ENCODE data around the gene GRAMD2A.

Gene GRAMD2A

DNA sequence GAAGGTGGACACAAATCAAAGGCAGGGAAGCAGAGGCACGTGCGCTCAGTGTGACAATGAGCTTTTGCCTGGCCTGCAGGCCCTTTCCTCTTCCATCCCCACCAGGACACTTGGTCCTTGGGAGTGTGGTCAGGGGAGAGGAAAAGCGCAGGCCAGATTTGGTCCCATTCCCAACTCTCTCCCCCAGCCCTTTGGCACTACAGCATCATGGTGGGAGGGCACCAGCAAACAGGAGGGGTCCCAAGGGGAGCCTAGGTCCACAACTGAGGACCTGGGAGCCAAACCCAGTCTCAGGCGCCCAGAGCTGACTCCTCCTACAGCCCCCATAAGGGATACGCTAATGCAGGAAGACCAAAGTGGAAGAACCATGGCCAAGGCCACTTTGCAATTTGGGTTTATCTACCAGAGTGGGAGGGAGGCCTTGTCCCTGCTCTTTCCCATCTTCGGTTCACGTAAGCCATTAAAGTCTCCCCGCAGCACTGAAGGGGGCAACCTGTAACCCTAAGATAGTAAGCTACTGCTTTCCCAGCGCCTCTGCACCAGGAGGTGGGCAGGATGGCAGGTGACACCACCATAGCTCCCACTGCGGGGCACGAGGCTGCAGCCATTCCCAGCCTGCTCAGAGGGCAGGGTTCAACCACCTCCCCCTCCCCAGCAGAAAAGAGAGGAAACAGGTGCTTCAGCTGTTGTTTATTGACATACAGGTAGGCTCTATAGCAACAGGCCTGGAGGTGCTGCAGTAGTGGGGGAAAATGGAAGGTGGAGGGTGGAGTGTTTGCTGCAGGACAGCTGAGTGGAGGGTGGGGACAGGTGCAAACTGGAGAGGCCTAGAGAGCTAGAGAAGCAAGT is 993 bp upstream of the GRAMD2A start:
- TF ChIP-seq, protein P1, sequence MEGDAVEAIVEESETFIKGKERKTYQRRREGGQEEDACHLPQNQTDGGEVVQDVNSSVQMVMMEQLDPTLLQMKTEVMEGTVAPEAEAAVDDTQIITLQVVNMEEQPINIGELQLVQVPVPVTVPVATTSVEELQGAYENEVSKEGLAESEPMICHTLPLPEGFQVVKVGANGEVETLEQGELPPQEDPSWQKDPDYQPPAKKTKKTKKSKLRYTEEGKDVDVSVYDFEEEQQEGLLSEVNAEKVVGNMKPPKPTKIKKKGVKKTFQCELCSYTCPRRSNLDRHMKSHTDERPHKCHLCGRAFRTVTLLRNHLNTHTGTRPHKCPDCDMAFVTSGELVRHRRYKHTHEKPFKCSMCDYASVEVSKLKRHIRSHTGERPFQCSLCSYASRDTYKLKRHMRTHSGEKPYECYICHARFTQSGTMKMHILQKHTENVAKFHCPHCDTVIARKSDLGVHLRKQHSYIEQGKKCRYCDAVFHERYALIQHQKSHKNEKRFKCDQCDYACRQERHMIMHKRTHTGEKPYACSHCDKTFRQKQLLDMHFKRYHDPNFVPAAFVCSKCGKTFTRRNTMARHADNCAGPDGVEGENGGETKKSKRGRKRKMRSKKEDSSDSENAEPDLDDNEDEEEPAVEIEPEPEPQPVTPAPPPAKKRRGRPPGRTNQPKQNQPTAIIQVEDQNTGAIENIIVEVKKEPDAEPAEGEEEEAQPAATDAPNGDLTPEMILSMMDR (IDR thresholded peaks at IDR 0.05; ENCODE audit: low read depth, low read length), result no peak
- H3K4me3 ChIP-seq (replicated peaks in 1 of 2; ENCODE audit: low read depth in 2 of 2, low read length in 2 of 2), result no peak overlapping the region
- no peak for DNase-seq (ENCODE audit: low read depth in 2 of 2)

DNA sequence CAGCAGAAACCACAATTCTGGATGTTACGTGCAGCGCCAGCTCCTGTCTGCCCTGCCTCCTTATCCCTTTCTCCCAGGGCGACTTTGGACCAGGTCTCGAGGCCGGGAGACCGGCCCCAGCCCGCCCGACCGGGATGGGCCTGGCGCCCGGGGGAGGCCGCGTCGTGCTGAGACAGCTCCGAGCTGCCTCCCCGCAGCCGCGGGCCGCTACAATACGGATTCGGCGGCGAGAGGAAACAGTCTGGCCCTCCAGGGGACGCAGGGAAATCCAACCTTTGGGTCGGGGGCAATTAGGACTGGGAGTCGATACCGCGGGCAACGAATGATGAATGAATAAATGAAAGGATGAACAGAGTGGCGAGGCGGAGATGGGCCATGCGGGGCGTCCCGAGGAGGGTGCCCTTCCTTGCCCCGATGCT is 537 bp downstream of the GRAMD2A start:
- TF ChIP-seq, protein P1 (IDR thresholded peaks at IDR 0.05; ENCODE audit: low read depth, low read length), result no peak
- peak in 1 of 2 donors; percentile 13 for DNase-seq (ENCODE audit: low read depth in 2 of 2)
- H3K4me3 ChIP-seq (replicated peaks in 1 of 2; ENCODE audit: low read depth in 2 of 2, low read length in 2 of 2), result peak overlapping the region; percentile 19 to 22

DNA sequence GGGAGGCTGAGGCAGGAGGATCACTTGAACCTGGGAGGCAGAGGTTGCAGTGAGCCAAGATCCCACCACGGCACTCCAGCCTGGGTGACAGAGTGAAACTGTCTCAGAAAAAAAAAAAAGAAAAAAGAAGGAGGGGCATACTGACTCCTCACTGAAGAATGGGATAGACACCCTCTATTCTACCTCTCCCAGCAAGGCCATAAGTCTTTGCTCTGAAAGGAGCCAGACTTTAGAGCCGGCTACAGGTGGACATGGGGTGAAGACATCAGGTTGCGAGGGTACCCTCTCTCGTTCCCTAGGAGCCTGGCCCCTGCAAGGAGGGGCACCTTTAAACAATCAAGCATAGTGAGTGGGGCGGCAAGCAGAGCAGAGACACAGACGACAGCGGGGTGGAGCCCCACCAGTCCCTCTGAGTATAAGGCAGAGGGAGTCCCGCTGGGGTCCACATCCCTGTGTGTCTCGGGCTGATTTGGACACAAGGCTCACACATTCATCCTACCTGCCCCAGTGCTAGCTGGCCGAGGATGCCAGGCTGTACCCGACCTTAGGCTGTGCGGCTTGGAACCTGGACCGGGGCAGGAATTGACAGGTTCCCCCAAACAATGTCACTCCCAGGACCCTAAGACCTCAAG is 1.1 kb downstream of the GRAMD2A start:
- TF ChIP-seq, protein P1 (IDR thresholded peaks at IDR 0.05; ENCODE audit: low read depth, low read length), result no peak
- DNase-seq (ENCODE audit: low read depth in 2 of 2), result peak in 1 of 2 donors; percentile 19
- H3K4me3 ChIP-seq (replicated peaks in 1 of 2; ENCODE audit: low read depth in 2 of 2, low read length in 2 of 2), result no peak overlapping the region

DNA sequence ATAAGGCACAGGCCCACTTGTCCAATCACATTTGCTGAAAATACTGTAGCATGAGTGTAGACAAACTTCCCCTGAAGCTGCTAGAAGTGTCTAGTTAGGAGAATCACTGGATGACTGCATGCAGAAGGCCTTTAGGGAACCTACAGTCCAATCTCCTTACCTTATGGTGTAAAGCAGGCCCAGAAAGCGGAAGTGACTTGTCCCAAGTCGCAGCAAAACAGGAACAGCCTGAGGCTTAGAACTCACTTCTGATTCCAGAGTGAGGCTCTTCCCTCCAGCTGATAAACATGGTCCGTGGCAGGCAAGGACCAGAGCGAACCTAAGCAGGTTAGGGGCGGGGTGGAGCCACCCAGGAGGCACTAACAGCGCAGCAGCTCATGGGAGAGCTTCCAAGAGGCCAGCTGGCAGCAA is 2.5 kb downstream of the GRAMD2A start:
- no peak overlapping the region for H3K4me3 ChIP-seq (replicated peaks in 1 of 2; ENCODE audit: low read depth in 2 of 2, low read length in 2 of 2)
- TF ChIP-seq, protein P1 (IDR thresholded peaks at IDR 0.05; ENCODE audit: low read depth, low read length), result no peak
- no peak for DNase-seq (ENCODE audit: low read depth in 2 of 2)

DNA sequence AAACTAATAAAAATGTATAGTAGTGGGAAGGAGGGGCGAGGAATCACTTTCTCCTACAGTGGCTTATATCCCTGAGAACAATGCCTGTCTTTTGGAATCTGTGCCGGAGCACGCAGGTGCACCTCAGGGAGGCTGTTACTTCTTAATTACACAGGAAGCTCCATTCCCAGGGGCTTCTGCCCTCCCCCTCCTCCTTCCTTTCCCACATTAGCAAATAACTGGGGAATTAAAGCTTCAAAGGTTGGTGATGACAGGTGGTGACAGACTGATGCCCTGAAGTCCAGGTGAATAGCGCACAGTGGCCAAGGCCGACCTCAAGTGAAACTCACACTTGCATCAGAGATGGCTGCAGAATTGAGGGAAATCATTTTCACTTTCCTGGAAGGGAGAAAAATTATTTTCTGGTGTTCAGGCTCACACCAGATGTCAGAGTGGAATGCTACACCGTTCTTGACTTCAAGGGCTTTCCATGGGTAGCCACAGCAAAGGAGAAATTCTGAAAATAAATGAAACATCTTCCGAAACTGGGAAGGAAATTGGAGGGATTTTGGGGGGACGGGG is 3.7 kb downstream of the GRAMD2A start:
- no peak overlapping the region for H3K4me3 ChIP-seq (replicated peaks in 1 of 2; ENCODE audit: low read depth in 2 of 2, low read length in 2 of 2)
- DNase-seq (ENCODE audit: low read depth in 2 of 2), result no peak
- TF ChIP-seq, protein P1 (IDR thresholded peaks at IDR 0.05; ENCODE audit: low read depth, low read length), result no peak

DNA sequence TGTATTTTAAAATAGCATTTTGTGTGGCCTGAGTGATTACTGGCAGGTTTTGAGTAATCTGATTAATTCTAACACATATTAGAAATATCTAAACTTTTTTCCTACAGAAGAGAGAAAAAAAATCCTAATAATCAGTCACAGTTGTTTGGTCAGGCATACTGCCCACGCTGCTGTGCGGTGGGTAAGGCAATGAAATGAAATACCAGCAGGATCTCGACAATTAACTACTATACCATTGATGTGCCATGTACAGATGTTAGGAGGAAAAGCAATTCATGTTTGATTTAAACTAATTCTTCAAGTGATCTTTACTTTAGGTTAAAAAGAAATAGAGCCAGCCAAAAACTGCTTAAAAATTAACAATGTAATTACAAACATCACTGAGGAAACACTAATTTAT is 5.2 kb downstream of the GRAMD2A start:
- DNase-seq (ENCODE audit: low read depth in 2 of 2), result no peak
- no peak overlapping the region for H3K4me3 ChIP-seq (replicated peaks in 1 of 2; ENCODE audit: low read depth in 2 of 2, low read length in 2 of 2)
- TF ChIP-seq, protein P1 (IDR thresholded peaks at IDR 0.05; ENCODE audit: low read depth, low read length), result no peak

All from cardiac fibroblast (primary cell).